HG03575 (cell line): ENCODE results near the gene ITIH5.
A peak's percentile ranks its signal among the peaks of the same experiment; 100 is the strongest.
"Not testable (repeated sequence)": the region's sequence is repeated elsewhere in the genome, so short reads cannot be mapped to it uniquely, and the experiment has no call there.

Source experiments
- ATAC-seq: cut with Tn5 transposase; IDR thresholded peaks from one replicate; pipeline ENCODE4 v1.9.1; 2021; ENCODE audit not compliant: unreplicated experiment, insufficient number of reproducible peaks, low FRiP score; ENCODE audit errors: extremely low read depth

Gene ITIH5

DNA sequence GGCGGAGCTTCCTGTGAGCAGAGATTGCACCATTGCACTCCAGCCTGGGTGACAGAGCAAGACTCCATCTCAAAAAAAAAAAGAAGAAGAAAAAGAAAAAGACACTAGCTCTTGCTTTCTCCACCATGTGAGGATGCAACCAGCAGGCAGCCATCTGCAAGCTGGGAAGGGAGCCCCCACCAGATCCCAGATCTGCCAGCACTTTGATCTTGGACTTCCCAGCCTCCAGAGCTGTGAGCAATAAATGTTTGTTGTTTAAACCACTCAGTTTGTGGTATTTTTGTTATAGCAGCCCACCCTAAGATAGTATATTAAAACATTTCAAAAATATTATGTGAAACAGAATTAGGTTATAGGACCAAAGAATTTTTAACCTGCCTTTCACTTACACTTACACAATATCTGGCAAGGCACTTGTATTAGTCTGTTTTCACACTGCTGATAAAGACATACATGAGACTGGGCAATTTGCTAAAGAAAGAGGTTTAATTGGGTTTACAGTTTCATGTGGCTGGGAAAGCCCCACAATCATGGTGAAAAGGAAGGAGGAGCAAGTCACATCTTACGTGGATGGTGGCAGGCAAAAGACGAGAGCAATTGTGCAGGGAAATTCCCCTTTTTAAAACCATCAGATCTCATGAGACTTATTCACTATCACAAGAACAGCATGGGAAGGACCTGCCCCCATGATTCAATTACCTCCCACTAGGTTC, 24.3 kb upstream of the ITIH5 start:
- ATAC-seq, result not testable (repeated sequence)

DNA sequence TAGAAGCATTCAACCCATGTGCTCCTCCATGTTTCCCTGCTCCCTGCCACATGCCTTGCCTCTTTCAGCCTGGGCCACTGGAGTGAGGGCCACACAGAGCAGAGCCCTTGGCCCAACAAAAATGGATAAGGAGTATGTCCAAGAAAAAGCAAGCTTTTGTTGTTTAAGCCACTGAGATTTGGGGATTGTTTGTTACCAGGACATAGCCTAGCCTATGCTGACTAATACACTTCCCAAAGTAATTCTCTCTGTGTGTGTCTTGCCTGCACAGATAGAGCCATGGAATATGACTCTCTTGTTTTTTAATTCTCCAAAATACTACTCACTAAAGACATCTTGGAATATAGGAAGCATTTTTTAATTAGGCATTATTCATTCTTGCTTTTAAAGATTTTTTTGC, 22.8 kb upstream of the ITIH5 start:
- no peak for ATAC-seq

DNA sequence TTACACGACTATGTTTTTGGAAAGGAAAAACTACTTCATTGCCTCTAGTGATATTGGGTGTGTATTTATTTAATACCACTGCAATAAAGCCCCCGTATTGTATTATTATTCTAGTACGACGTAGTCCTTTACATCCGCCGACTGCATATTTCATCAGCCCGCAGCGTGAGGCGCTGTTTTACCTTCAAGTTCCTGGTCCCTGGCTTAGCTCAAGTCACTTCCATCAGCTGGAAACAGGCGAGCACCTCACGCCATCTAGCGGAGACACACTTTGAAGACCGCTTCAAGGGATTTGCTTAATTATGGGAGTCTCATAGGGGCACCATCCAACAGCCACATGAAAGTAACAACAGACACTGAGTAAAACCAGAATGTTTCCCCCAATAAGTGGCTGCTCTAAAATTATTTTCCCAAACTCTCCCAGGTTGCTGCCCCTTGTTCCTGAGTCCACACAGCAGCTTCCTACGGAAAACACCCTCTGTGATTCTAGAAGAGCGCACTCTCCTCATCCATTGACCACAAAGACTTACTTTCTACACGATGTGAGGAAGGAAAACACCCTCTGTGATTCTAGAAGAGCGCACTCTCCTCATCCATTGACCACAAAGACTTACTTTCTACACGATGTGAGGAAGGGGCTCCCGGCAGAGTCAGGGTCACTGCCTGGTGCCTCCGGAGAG, 20.6 kb upstream of the ITIH5 start:
- ATAC-seq, result peak; percentile 66

DNA sequence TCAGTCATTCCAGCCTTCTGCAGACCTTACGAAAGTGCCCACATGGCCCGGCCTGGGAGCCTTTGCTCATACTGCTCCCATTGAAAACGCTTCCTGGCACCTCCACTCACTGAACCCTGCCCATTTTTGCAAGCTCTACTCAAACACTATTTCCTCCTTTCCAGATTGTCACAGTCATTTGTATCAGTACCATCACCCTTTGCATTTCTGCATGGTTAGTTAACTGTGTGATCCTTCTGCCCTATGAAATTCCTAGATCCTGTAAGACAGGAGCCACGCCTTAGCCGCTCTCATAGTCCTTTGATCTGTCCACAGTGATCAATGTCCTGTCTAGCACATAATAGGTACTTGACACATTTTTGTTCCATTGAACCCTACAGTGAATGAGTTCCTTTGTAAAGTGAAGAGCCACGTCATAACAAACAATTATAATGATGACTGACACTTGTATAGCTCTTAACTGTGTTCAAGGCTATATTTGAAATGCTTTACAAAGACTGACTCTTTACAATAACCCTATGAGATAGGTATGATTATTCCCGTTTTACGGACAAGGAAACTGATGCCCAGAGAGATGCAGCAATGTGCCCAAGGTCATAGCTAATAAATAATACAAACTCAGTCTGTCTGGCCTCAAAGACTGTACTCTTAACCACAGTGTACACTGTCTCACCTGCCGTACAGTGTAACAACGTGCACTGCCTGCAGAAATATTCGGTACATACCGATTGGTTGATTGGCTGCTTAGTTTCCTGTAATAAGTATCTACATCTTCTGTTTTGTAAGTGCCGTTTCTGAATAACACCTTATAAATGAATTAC, 19.8 kb upstream of the ITIH5 start:
- ATAC-seq, result no peak

DNA sequence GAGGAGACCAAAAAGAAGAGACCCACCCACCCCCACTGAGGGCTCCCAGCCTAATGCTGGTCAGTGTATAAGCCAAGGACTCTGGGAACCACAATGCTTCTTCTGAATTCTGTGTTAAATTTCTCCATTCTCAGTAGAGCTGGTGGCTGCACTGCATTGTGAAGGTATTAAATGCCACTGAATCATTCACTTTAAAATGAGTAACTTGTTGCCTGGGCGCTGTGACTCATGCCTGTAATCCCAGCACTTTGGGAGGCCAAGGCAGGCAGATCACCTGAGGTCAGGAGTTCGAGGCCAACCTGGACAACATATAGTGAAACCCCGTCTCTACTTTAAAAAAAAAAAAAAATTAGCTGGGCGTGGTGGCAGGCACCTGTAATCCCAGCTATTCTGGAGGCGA, 13.3 kb upstream of the ITIH5 start:
- not testable (repeated sequence) for ATAC-seq

DNA sequence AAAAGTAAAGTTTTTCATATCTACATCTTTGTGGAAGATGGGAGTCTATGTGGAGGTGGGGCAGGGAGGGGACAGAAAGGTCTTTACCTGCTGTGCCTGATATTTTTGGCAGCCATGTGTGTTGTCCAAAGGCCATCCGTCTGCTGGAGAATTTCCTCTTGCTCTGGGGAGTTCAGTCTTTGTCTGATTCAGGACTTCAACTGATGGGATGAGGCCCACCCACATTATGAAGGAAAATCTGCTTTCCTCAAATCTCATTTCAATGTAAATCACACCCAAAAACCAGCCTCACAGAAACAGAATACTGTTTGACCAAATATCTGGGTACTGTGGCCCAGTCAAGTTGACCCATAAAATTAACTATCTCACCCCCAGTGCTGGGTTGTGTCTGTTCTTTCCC, 12.5 kb upstream of the ITIH5 start:
- ATAC-seq, result no peak

DNA sequence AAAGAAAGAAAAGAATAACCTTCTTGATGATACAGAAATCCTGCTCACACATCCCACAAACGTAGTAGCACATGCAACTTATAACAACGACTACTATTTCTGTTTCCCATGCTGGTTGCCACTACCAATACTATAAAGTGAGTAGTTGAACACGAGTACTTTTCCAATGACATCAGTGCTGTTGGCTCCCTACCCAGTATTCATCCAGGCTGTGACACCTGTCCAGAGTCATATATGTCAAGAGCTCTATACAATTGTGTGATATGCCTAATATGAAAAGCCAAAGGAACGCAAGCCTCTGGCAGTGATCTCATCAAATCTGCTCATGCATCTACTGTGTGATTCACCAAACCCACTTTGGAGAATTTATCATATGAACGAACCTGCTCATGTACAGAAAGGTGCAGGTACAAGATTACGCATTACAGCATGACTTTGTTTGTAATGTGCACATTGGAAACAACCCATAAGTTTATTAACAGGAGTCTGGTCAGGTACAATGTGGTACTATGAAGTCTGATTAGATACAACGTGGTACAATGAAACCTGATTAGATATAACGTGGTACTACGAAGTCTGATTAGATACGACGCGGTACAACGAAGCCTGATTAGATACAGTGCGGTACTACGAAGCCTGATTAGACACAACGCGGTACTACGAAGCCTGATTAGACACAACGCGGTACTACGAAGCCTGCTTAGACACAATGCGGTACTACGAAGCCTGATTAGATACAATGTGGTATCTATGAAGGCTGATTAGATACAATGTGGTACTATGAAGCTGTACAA, 5.8 kb upstream of the ITIH5 start:
- ATAC-seq, result no peak

DNA sequence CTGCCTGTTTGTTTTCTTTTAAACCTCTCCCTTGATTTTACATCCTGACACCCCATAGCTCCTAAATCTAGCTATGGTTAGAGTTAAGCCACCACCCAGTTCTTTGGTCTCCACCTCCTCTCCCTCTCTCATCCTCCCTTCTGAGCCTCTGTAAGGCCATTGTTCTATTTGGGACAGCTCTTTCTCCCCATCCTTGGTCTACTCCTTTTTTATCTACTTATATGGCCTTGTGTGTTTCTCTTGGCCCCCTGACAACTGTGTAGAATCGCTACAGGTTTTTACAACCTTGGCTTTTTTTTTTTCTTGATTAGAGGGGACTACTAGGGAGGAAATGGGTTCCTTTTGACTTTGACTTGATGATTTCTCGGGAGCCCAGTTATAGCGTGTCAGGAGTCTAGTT, 3.4 kb upstream of the ITIH5 start:
- ATAC-seq, result no peak

DNA sequence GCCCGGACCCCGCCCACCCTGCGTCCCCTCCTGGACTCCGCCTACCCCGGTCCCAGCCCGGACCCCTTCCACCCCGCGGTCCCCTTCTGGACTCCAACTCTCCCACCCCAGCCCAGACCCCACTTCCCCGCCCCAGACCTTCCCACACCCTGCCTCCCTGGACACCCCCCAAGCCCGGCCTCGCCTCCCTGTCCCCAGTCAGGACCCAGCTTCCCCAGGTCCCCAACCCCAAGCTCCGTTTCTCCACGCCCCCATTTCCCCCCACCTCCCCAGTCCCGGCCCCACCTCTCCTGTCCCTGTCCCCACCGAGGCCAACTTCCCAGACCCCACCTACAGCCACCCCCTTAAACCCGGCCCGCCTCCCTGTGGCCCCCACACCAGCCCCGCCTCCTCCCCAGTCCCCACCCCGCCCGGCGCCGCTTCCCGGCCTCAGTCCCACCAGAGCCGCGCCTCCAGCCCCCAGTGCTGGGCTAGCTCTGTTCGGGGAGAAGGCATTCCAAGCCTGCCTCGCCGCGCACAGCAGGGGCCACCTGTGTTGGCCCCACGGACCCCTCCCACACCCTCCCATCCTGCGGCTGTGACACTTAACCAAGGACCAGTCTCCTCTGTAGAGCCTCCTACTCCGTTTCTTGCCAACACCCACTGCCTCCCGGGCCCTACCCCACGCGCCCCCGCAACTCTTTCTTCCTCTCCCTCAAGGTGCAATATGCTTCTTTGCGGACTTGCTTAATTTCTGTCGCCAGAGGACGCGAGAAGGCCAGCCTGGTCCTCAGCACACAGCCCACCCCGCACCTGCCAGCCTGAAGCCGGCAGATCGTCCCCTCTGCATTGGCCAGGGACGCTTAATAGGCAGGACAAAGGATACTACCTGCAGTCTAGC, 736 bp upstream of the ITIH5 start:
- ATAC-seq, result no peak

DNA sequence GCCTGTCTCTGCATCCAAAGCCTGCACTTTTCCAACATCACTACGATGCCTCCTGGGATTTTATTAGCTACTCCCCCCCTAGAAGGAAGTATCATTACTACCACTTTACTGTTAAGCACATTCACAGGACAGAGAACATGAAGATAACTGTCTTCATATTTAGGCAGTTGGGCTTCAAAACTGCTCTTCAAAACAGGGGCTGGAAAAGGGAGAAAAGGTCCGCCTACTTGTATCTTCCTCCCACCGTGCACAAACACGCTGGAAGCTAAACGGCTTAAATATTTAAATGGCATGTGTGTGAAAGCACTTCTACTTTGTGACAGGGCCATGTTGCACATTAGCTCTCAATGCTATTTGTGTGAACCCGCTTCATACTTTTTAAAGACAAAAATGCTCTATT, 999 bp downstream of the ITIH5 start:
- ATAC-seq, result no peak

DNA sequence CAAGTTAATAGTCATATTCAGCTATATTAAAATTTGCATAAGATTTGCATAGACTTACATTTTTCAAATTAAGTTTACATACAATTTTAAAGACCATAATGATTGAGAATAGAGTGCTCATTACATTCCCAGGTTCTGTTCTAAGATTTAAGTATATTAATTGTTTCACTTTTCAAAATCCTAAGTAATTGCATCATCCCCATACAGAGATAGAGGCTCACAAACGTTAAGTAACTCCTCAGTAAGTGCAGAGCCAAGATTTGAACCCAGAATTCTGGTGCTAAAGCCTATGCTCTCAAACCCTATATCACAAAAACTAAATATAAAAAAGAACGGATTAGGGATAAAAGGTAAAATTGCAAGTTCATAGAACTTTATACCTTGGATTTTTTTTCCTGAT, 2.1 kb downstream of the ITIH5 start:
- no peak for ATAC-seq

DNA sequence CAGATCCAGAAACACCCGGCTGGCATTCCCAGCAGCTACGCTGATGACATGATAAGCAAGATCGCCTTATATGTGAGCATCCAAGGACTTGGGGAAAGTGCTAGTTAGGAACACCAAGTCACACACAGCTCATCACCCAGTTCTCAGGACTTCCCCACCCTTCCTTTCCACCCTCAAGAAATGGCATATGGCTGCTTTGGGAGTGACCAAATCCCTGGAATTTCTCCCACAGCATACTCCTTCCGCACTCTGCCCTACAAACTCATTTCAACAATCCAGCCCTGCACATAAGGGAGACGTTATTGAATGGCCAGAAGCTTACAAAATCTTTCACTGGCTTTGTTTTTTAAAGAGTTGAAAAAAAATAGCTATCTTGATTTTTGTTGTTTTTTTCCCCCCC, 4.2 kb downstream of the ITIH5 start:
- ATAC-seq, result no peak

DNA sequence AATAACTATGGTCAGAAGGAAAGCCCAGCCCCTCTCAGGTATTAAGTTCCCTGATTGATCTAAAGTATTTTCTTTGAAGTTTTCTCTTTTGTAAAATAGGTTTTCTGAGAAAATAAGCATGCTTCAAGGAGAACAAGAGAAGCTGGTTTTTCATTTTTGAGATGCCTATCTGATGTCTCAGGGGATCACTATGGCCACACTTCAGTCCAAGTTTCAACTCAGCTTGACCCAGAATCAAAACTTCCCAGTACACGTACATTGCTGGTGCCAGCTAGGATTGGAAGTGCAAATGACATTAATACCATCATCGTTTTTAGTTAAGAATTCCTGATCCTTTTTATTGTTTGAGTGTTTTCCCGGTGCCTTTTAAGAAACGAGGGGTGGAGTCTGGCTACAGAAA, 7.2 kb downstream of the ITIH5 start:
- no peak for ATAC-seq

DNA sequence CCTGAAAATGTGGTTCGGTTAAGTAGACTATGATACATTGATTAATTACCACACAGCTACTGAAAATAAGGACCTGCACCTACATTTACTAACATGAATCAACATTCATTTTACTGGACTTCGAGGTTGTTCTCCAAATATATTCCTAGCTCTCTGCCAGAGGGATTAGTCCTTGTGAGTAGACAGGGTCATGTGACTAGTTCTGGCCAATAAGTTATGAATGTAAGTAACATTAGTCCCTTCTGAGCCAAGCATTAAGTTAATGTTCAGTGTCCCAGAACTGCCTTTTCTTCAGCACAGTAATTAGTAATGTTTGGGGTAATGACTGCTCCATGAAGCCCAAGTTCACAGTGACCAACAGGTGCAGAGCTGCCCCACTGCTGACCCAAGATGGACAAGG, 9.2 kb downstream of the ITIH5 start:
- ATAC-seq, result no peak

DNA sequence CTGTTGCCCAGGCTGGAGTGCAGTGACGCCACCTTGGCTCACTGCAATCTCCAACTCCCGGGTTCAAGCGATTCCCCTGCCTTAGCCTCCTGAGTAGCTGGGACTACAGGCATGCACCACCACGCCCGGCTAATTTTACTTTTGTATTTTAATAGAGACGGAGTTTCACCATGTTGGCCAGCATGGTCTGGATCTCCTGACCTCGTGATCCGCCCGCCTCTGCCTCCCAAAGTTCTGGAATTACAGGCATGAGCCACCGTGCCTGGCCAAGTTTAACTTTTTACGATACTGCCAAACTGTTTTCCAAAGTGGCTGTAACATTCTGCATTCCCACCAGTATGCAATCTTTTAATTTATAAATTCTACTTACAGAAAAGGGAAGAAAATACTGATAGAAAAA, 9.7 kb downstream of the ITIH5 start:
- not testable (repeated sequence) for ATAC-seq

DNA sequence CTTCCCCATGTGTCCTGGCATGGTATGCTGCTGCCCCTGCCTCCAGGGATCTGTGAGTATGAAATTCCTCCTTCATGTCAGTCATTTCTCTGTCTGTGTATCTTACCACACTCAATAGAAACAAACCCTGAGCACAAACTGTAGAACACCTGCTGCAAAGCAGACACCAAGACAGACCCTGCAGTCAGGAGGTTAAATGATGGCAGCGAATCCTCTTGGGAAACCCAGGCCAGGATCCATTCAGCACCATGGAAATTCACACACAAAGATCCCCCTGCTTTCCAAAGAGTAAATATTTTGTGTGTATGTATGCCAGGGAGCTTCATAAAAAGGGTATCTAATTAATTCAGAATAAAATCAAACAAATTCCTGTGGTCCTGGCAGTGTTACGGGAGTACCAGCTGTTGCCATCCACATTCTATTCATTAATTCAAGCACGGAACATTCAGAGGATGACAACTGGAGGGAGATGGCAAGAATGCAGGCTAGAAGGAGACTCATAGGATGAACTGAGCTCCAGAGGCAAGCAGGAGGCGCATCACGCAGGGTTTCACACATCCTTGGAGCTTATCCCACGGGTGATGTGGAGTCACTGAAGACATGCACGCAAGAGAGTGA, 14.8 kb downstream of the ITIH5 start:
- no peak for ATAC-seq

DNA sequence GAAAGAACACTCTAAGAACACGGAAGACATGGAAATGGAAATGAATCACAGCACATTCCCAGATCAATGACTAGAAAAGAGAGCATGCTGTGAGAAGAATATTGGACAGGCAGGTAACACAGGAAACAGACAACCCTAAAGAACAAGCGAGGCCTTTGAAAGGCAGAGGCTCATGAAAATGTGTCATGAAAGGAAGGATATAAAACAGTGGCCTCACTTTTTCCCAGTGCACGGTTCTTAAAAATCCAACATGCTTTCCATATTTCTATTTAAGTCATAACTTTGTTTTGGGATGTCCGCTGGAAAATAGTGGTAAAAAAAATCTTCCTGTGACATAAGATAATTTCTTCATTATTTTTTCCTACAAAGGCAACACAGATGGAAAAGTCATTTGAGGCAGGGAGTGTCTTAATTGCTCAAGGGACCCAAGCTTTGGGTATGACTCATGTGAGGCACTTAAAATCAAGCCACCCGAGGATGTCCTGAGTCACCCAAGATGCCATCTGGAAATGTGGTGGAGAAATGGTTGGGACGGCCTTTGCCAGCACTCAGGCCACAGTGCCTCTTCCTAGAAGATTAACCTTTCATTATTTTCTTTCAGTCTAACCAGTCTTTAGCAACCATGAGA, 17.0 kb downstream of the ITIH5 start:
- no peak for ATAC-seq
